Glutamatergic neuron (in vitro differentiated cells): ENCODE results near the gene FOXP2. TPM values are rescaled to one million over a fixed set of nuclear protein-coding genes. Genes with fewer than 3 reads are reported as not detected.

Source experiments
- DNase-seq: peaks from one replicate; pipeline ENCODE4 v3.0.0; 2022
- H3K27ac Mint-ChIP-seq: one replicate; pipeline ENCODE4 v1.8.0; 2020; ENCODE audit warnings: mild to moderate bottlenecking, mixed read lengths, inconsistent platforms; ENCODE audit not compliant: unreplicated experiment
- H3K27me3 Mint-ChIP-seq: one replicate; pipeline ENCODE4 v1.8.0; 2020; ENCODE audit warnings: mild to moderate bottlenecking, moderate library complexity, mixed read lengths, inconsistent platforms; ENCODE audit not compliant: unreplicated experiment
- H3K36me3 Mint-ChIP-seq: one replicate; pipeline ENCODE4 v1.8.0; 2020; ENCODE audit warnings: mild to moderate bottlenecking, mixed read lengths, inconsistent platforms; ENCODE audit not compliant: unreplicated experiment
- H3K4me1 Mint-ChIP-seq: one replicate; pipeline ENCODE4 v1.8.0; 2020; ENCODE audit warnings: mild to moderate bottlenecking, low read depth, mixed read lengths, inconsistent platforms; ENCODE audit not compliant: unreplicated experiment
- H3K4me3 Mint-ChIP-seq: one replicate; pipeline ENCODE4 v1.8.0; 2020; ENCODE audit warnings: mild to moderate bottlenecking, mixed read lengths, inconsistent platforms; ENCODE audit not compliant: unreplicated experiment
- H3K9me3 Mint-ChIP-seq: one replicate; pipeline ENCODE4 v1.8.0; 2020; ENCODE audit warnings: mild to moderate bottlenecking, moderate library complexity, mixed read lengths, inconsistent platforms; ENCODE audit not compliant: unreplicated experiment
- total RNA-seq: library from RNA; stranded (reverse); fragmentation: NEBNext Ultra II Directional; extraction: Animal tissue kit (Norgen Biotek cat#: 25700); gene quantifications from one replicate; pipeline ENCODE4 v1.2.1, GENCODE V29; 2021; ENCODE audit not compliant: unreplicated experiment
- TF ChIP-seq, protein P1 (sequence below): fragments of 200-600 bp; sonication (generic); IDR thresholded peaks from one replicate; pipeline ENCODE4 v1.5.0; 2021; ENCODE audit not compliant: partially characterized antibody, unreplicated experiment

The FOXP2 gene
- total RNA-seq, 1 donor from 2014 or later, result 72.1 TPM

DNA sequence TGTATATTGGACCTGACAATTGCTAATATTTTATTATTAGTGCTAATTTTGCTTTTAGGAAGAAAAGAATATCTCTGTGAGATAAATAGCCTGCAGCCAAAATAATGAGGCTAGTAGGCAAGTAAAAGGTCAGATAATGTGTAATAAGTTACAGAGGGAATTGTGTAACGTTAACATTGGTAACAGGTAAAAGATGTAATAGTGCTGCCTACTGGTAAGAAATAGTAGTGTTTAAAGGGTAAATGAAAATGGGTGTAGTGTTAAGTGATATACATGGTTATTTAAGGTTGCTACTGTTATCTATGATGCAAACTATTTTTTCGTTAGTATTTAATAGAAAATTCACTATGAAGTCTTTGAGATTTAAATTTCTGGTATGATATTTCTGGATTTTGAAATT, 9.2 kb upstream of the FOXP2 start:
- Mint-ChIP-seq H3K27ac (no peak overlapping the region), H3K27me3 (no peaks in the 10 kb centered on the region), H3K4me3 (no peak overlapping the region), H3K36me3 (no peaks in the 10 kb centered on the region), H3K9me3 (peaks cover 2% of the 10 kb centered on the region), H3K4me1 (peaks cover 5% of the 10 kb centered on the region)
- TF ChIP-seq, protein P1, sequence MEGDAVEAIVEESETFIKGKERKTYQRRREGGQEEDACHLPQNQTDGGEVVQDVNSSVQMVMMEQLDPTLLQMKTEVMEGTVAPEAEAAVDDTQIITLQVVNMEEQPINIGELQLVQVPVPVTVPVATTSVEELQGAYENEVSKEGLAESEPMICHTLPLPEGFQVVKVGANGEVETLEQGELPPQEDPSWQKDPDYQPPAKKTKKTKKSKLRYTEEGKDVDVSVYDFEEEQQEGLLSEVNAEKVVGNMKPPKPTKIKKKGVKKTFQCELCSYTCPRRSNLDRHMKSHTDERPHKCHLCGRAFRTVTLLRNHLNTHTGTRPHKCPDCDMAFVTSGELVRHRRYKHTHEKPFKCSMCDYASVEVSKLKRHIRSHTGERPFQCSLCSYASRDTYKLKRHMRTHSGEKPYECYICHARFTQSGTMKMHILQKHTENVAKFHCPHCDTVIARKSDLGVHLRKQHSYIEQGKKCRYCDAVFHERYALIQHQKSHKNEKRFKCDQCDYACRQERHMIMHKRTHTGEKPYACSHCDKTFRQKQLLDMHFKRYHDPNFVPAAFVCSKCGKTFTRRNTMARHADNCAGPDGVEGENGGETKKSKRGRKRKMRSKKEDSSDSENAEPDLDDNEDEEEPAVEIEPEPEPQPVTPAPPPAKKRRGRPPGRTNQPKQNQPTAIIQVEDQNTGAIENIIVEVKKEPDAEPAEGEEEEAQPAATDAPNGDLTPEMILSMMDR, result peak; percentile 62
- no peak for DNase-seq

DNA sequence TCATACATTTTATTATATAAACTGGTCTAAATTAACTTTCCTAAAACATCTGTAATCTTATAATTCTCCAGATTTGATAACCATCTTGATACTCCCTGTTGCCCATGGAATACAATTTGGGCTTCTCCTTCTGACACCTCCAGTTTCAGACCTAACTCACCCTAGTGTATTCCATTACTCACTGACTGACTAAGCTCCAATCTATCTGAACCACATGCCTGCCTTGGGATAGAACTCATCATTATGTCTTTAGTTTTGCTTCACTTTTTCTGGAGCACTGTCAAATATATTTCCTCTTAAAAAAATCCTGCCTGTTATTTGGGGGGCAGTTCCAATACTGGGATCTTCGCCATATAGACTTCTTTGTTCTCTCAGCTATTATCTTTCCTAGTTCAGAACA, 4.9 kb upstream of the FOXP2 start:
- no peak overlapping the region for H3K27ac Mint-ChIP-seq
- peaks cover 25% of the 10 kb centered on the region for H3K4me1 Mint-ChIP-seq
- no peaks in the 10 kb centered on the region for H3K36me3 Mint-ChIP-seq
- H3K27me3 Mint-ChIP-seq, result no peaks in the 10 kb centered on the region
- H3K9me3 Mint-ChIP-seq, result peaks cover 2% of the 10 kb centered on the region
- TF ChIP-seq, protein P1, result no peak
- no peak for DNase-seq
- H3K4me3 Mint-ChIP-seq, result no peak overlapping the region

GRCh38 chr7:114412548-114412947, 2.1 kb upstream of the FOXP2 start:
- DNase-seq, result peak; percentile 33
- Mint-ChIP-seq H3K36me3 (no peaks in the 10 kb centered on the region), H3K4me3 (peak overlapping the region; percentile 79), H3K9me3 (no peaks in the 10 kb centered on the region), H3K27me3 (no peaks in the 10 kb centered on the region), H3K4me1 (peaks cover 19% of the 10 kb centered on the region), H3K27ac (peak overlapping the region; percentile 92)
- TF ChIP-seq, protein P1, result no peak

GRCh38 chr7:114413761-114414155, 857 bp upstream of the FOXP2 start:
- Mint-ChIP-seq H3K27me3 (no peaks in the 10 kb centered on the region), H3K9me3 (no peaks in the 10 kb centered on the region), H3K27ac (no peak overlapping the region), H3K4me3 (no peak overlapping the region), H3K36me3 (no peaks in the 10 kb centered on the region), H3K4me1 (peaks cover 24% of the 10 kb centered on the region)
- no peak for DNase-seq
- TF ChIP-seq, protein P1, result no peak

GRCh38 chr7:114415064-114415989, 712 bp downstream of the FOXP2 start:
- no peaks in the 10 kb centered on the region for H3K9me3 Mint-ChIP-seq
- H3K27ac Mint-ChIP-seq, result no peak overlapping the region
- no peaks in the 10 kb centered on the region for H3K27me3 Mint-ChIP-seq
- H3K4me1 Mint-ChIP-seq, result peaks cover 31% of the 10 kb centered on the region
- TF ChIP-seq, protein P1, result no peak
- H3K4me3 Mint-ChIP-seq, result no peak overlapping the region
- DNase-seq, result no peak
- H3K36me3 Mint-ChIP-seq, result no peaks in the 10 kb centered on the region
